Calu3 (cell line): Measurements from ENCODE around the gene ATP2B1. TPM values are rescaled to one million over a fixed set of nuclear protein-coding genes. Genes with fewer than 3 reads are reported as not detected.

Experiments
- BruUV-seq: library from RNA; stranded (reverse); fragments of 400-500 nt; replicated peaks from 2 replicates; lab custom pipeline; 2021; lab: Mats Ljungman, UMichigan
- CTCF ChIA-PET: fragments of 300-600 bp; sonication (Branson Sonifier 250); formaldehyde crosslinking; loops from one replicate; lab custom pipeline; 2022; ENCODE audit warnings: antibody characterized with exemption; lab: Charles Lee
- DNase-seq: peaks from one replicate; pipeline ENCODE4 v3.0.0; 2022
- H3K27ac Mint-ChIP-seq: one replicate; pipeline ENCODE4 v1.8.0; 2022; ENCODE audit warnings: mixed read lengths; ENCODE audit not compliant: unreplicated experiment
- H3K27me3 Mint-ChIP-seq: one replicate; pipeline ENCODE4 v1.8.0; 2022; ENCODE audit warnings: mixed read lengths; ENCODE audit not compliant: unreplicated experiment
- H3K36me3 Mint-ChIP-seq: one replicate; pipeline ENCODE4 v1.8.0; 2022; ENCODE audit warnings: mild to moderate bottlenecking, moderate library complexity, mixed read lengths; ENCODE audit not compliant: insufficient read depth, unreplicated experiment
- H3K4me1 Mint-ChIP-seq: one replicate; pipeline ENCODE4 v1.8.0; 2022; ENCODE audit warnings: mild to moderate bottlenecking, low read depth, mixed read lengths; ENCODE audit not compliant: unreplicated experiment
- H3K4me3 Mint-ChIP-seq: one replicate; pipeline ENCODE4 v1.8.0; 2022; ENCODE audit warnings: mild to moderate bottlenecking, low read depth, moderate library complexity, mixed read lengths; ENCODE audit not compliant: unreplicated experiment
- H3K9me3 Mint-ChIP-seq: one replicate; pipeline ENCODE4 v1.8.0; 2022; ENCODE audit warnings: low read depth, mixed read lengths; ENCODE audit not compliant: unreplicated experiment
- intact Hi-C: fragments of 100-400 bp; cut with micrococcal nuclease; formaldehyde crosslinking; loops from one replicate; pipeline ENCODE4 v1.10.0; 2022; ENCODE audit not compliant: unreplicated experiment
- total RNA-seq: library from RNA; stranded (reverse); gene quantifications from 2 replicates; pipeline ENCODE4 v1.2.3, GENCODE V29; 2022
- TF ChIP-seq, protein P1 (sequence below): fragments of 200-600 bp; IDR thresholded peaks from one replicate; pipeline ENCODE4 v1.8.0; 2022; ENCODE audit warnings: antibody characterized with exemption; ENCODE audit not compliant: unreplicated experiment

Gene ATP2B1
- total RNA-seq, 1 experiment from 2014 or later = 73.6 TPM

GRCh38 chr12:89745286-89745685, 36.6 kb upstream of the ATP2B1 start:
- Mint-ChIP-seq H3K27ac (no peak overlapping the region), H3K27me3 (no peaks in the 10 kb centered on the region), H3K4me3 (no peak overlapping the region), H3K9me3 (no peaks in the 10 kb centered on the region), H3K4me1 (peaks cover under 1% of the 10 kb centered on the region), H3K36me3 (no peaks in the 10 kb centered on the region)
- CTCF ChIA-PET = no interaction called here
- BruUV-seq = no TSS peak
- TF ChIP-seq, protein P1, sequence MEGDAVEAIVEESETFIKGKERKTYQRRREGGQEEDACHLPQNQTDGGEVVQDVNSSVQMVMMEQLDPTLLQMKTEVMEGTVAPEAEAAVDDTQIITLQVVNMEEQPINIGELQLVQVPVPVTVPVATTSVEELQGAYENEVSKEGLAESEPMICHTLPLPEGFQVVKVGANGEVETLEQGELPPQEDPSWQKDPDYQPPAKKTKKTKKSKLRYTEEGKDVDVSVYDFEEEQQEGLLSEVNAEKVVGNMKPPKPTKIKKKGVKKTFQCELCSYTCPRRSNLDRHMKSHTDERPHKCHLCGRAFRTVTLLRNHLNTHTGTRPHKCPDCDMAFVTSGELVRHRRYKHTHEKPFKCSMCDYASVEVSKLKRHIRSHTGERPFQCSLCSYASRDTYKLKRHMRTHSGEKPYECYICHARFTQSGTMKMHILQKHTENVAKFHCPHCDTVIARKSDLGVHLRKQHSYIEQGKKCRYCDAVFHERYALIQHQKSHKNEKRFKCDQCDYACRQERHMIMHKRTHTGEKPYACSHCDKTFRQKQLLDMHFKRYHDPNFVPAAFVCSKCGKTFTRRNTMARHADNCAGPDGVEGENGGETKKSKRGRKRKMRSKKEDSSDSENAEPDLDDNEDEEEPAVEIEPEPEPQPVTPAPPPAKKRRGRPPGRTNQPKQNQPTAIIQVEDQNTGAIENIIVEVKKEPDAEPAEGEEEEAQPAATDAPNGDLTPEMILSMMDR = no peak
- intact Hi-C loops = no loop called here
- no peak for DNase-seq

- intact Hi-C loops = no loop called here
- Mint-ChIP-seq H3K27ac (no peak overlapping the region), H3K4me3 (no peak overlapping the region), H3K4me1 (no peaks in the 10 kb centered on the region), H3K9me3 (peaks cover 6% of the 10 kb centered on the region), H3K27me3 (no peaks in the 10 kb centered on the region), H3K36me3 (no peaks in the 10 kb centered on the region)
- no peak for DNase-seq
- no TSS peak for BruUV-seq
- CTCF ChIA-PET = no interaction called here
- TF ChIP-seq, protein P1 = no peak
Measured at GRCh38 chr12:89742337-89743022, 33.8 kb upstream of the ATP2B1 start.

DNA sequence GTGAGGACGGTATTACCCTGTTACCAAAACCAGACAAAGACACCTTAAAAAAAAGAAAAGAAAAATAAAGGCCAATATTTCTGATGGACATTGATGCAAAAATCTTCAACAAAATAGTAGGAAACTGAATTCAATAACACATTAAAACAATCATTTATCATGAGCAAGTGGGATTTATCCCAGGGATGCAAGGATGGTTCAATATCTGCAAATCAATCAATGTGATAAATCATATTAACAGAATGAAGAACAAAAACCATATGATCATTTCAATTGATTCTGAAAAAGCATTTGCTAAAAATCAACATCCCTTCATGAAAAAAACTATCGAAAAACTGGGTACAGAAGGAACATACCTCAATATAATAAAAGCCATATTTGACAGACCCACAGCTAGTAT, 32.3 kb upstream of the ATP2B1 start:
- H3K4me3 Mint-ChIP-seq = no peak overlapping the region
- H3K9me3 Mint-ChIP-seq = peaks cover 6% of the 10 kb centered on the region
- CTCF ChIA-PET = no interaction called here
- BruUV-seq = no TSS peak
- H3K27ac Mint-ChIP-seq = no peak overlapping the region
- H3K4me1 Mint-ChIP-seq = no peaks in the 10 kb centered on the region
- DNase-seq = no peak
- no peaks in the 10 kb centered on the region for H3K27me3 Mint-ChIP-seq
- intact Hi-C loops = no loop called here
- no peaks in the 10 kb centered on the region for H3K36me3 Mint-ChIP-seq
- TF ChIP-seq, protein P1 = no peak

DNA sequence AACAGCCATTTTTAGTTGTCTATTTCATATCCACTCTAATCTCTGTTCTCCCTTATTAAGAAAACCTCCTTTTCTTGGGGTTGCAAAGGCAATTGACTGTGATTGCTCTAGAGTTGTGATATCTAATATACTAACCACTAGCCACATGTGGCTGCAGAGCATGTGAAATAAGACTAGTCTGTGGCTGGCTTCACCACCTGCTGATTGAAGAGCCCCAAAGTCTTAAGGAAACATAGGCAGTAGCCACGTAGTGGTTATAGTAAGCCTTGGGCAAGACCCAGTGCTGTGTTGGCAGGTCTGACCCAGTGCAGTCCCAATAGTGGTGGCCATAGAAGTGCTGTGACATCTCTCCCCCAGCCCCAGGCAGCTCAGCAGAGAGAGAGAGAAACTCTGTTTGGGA, 28.4 kb upstream of the ATP2B1 start:
- TF ChIP-seq, protein P1 = no peak
- intact Hi-C loops = no loop called here
- no peak for DNase-seq
- Mint-ChIP-seq H3K4me3 (no peak overlapping the region), H3K36me3 (no peaks in the 10 kb centered on the region), H3K27ac (no peak overlapping the region), H3K27me3 (no peaks in the 10 kb centered on the region), H3K4me1 (peaks cover 3% of the 10 kb centered on the region), H3K9me3 (peaks cover 6% of the 10 kb centered on the region)
- CTCF ChIA-PET = no interaction called here
- BruUV-seq = no TSS peak
